ENCODE measurements around the gene LAMA4. TPM values are rescaled to one million over a fixed set of nuclear protein-coding genes. Genes with fewer than 3 reads are reported as not detected.

Gene LAMA4
- total RNA-seq, 1 experiment from 2014 or later = 11.9 TPM

DNA sequence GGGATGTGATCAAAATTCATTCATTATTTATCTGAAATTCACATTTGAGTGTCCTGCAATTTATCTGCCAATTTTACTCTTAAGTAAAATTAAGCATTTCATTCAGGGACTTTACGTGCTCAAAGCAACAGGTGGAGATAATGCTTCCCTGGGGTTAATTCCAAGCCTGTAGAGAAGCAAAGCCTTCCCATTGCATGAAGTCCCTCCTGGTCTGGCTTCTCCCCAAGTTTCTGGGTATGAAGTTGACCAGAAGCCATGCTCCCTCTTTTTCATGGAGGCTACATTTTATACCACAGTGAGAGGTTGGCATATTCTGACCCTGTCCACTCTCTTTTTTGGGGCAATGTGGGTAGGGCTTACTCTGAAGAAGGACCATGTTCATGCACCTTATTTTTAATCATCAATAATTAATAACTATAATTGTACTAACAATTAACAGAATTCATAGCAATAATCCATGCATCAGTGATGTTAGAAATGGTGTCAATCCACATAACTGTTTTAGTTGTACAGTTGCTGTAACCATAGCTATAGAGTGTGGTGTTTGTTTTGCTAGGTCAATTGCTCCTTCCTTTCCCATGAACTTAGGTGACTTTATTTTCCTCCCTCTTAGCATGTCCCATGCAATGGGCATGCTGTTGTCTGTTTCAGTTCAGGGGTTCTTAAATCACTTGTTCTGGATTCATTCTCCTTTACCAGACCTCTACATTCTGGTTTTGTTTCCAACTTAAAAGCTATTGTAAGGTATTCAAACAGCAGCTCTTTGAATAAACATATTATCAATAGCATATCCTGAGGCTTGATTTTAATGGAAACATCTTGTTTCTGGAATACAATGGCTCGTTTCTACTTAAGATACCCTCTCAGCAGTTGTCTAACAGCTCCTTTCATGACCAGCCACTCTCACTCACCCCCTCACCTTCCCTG is 1.5 kb downstream of the LAMA4 start:
- TF ChIP-seq TCF7L2 (IDR thresholded peaks at IDR 0.05; ENCODE audit: low read depth, low read length) (no peak), POLR2AphosphoS5 (IDR thresholded peaks at IDR 0.05; ENCODE audit: low read depth, low read length) (no peak), SIN3A (IDR thresholded peaks at IDR 0.05; ENCODE audit: borderline replicate concordance, insufficient read depth, low read depth, low read length) (no peak)
- TF ChIP-seq, protein P1, sequence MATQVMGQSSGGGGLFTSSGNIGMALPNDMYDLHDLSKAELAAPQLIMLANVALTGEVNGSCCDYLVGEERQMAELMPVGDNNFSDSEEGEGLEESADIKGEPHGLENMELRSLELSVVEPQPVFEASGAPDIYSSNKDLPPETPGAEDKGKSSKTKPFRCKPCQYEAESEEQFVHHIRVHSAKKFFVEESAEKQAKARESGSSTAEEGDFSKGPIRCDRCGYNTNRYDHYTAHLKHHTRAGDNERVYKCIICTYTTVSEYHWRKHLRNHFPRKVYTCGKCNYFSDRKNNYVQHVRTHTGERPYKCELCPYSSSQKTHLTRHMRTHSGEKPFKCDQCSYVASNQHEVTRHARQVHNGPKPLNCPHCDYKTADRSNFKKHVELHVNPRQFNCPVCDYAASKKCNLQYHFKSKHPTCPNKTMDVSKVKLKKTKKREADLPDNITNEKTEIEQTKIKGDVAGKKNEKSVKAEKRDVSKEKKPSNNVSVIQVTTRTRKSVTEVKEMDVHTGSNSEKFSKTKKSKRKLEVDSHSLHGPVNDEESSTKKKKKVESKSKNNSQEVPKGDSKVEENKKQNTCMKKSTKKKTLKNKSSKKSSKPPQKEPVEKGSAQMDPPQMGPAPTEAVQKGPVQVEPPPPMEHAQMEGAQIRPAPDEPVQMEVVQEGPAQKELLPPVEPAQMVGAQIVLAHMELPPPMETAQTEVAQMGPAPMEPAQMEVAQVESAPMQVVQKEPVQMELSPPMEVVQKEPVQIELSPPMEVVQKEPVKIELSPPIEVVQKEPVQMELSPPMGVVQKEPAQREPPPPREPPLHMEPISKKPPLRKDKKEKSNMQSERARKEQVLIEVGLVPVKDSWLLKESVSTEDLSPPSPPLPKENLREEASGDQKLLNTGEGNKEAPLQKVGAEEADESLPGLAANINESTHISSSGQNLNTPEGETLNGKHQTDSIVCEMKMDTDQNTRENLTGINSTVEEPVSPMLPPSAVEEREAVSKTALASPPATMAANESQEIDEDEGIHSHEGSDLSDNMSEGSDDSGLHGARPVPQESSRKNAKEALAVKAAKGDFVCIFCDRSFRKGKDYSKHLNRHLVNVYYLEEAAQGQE (IDR thresholded peaks at IDR 0.05; ENCODE audit: insufficient read depth in 1 of 2, low read depth in 2 of 2, low read length in 1 of 2) = no peak
- TF ChIP-seq, protein P2, sequence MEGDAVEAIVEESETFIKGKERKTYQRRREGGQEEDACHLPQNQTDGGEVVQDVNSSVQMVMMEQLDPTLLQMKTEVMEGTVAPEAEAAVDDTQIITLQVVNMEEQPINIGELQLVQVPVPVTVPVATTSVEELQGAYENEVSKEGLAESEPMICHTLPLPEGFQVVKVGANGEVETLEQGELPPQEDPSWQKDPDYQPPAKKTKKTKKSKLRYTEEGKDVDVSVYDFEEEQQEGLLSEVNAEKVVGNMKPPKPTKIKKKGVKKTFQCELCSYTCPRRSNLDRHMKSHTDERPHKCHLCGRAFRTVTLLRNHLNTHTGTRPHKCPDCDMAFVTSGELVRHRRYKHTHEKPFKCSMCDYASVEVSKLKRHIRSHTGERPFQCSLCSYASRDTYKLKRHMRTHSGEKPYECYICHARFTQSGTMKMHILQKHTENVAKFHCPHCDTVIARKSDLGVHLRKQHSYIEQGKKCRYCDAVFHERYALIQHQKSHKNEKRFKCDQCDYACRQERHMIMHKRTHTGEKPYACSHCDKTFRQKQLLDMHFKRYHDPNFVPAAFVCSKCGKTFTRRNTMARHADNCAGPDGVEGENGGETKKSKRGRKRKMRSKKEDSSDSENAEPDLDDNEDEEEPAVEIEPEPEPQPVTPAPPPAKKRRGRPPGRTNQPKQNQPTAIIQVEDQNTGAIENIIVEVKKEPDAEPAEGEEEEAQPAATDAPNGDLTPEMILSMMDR (IDR thresholded peaks at IDR 0.05) = no peak
- Histone ChIP-seq H3K36me3 (ENCODE audit: control insufficient read depth, insufficient read depth, low read length) (no peaks in the 10 kb centered on the region), H3K4me3 (ENCODE audit: low read depth in 2 of 2, low read length in 2 of 2) (peak overlapping the region; percentile 60 to 91), H3K9me3 (ENCODE audit: control insufficient read depth, insufficient read depth, low read depth, low read length) (no peaks in the 10 kb centered on the region; the same call in 1 of the 2 replicates), H3K27ac (ENCODE audit: low read length) (no peak overlapping the region; the same call in 1 of the 2 replicates), H3K27me3 (ENCODE audit: control insufficient read depth, insufficient read depth, low read length) (peaks cover 3% of the 10 kb centered on the region; the same call in 1 of the 2 replicates), H3K4me1 (ENCODE audit: control insufficient read depth, insufficient read depth, low read length) (peaks cover 11% of the 10 kb centered on the region)
- intact Hi-C loops (cut with micrococcal nuclease; ENCODE audit: unreplicated experiment) (no loop called here), in situ Hi-C loops (cut with HindIII; ENCODE audit: low pct_unique_long_range_greater_than_20kb, low sequenced_read_pairs) (no loop called here)
- no peak for ATAC-seq
- ChIA-PET POLR2A (no interaction called here), CTCF (interaction anchor here (0.8 kb wide), 1 partner anchor 73 kb away, joined by 3 read pairs; no protein-coding TSS in a partner anchor)
- BruUV-seq (replicated peaks) = TSS peak; percentile 69
- DNase-seq (ENCODE audit: low read depth, low spot score) = no peak

DNA sequence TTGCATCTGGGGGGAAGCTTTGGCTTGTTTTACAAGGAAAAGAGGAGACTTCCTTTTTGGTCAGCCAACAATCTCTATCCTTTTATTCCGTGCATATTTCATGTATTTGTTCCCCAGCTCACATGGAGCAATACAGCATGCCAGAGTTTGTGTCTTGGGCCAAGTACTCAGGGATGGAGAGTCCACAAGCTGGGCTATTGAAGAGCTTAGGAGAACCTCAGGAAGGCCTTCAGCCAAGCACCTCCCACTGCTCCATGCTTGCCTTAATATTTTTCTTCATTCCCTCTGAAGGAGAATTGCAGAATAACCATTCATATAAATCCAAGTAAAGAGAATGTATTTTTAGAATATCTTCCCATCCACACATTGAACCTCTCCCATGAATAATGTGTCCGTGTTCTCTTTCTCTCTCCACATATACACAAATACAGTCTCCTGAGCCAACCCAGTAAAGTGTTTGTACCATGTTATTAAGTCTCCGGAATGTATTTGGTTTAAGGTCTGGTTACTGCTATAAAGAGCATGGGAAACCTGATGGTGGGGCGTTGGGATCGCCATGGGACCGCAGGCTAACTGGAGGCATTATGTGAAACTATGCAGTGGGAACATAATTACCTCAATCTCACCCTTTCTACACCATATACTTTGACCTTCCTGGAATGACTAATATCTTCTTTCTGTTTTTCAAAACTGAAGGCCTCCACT is 3.0 kb downstream of the LAMA4 start:
- no peaks in the 10 kb centered on the region for H3K36me3 ChIP-seq (ENCODE audit: control insufficient read depth, insufficient read depth, low read length)
- DNase-seq (ENCODE audit: low read depth, low spot score) (no peak), ATAC-seq (no peak)
- intact Hi-C loops (cut with micrococcal nuclease; ENCODE audit: unreplicated experiment) = no loop called here
- no peaks in the 10 kb centered on the region; the same call in 1 of the 2 replicates for H3K9me3 ChIP-seq (ENCODE audit: control insufficient read depth, insufficient read depth, low read depth, low read length)
- no peak for TF ChIP-seq SIN3A (IDR thresholded peaks at IDR 0.05; ENCODE audit: borderline replicate concordance, insufficient read depth, low read depth, low read length)
- TF ChIP-seq, protein P1 (IDR thresholded peaks at IDR 0.05; ENCODE audit: insufficient read depth in 1 of 2, low read depth in 2 of 2, low read length in 1 of 2) = no peak
- no peak for TF ChIP-seq TCF7L2 (IDR thresholded peaks at IDR 0.05; ENCODE audit: low read depth, low read length)
- TF ChIP-seq POLR2AphosphoS5 (IDR thresholded peaks at IDR 0.05; ENCODE audit: low read depth, low read length) = no peak
- TF ChIP-seq, protein P2 (IDR thresholded peaks at IDR 0.05) = no peak
- in situ Hi-C loops (cut with HindIII; ENCODE audit: low pct_unique_long_range_greater_than_20kb, low sequenced_read_pairs) = no loop called here
- POLR2A ChIA-PET = no interaction called here
- no TSS peak for BruUV-seq (replicated peaks)
- peaks cover 3% of the 10 kb centered on the region; the same call in 1 of the 2 replicates for H3K27me3 ChIP-seq (ENCODE audit: control insufficient read depth, insufficient read depth, low read length)
- no peak overlapping the region for H3K27ac ChIP-seq (ENCODE audit: low read length)
- H3K4me1 ChIP-seq (ENCODE audit: control insufficient read depth, insufficient read depth, low read length) = peaks cover 11% of the 10 kb centered on the region
- H3K4me3 ChIP-seq (ENCODE audit: low read depth in 2 of 2, low read length in 2 of 2) = no peak overlapping the region
- CTCF ChIA-PET = no interaction called here

All from Panc1 (cell line).